GM21526 (cell line): ENCODE data around the gene SDF2.
"Not testable (repeated sequence)": the region's sequence is repeated elsewhere in the genome, so short reads cannot be mapped to it uniquely, and the experiment has no call there.

Experiments used
- ATAC-seq: cut with Tn5 transposase; IDR thresholded peaks from one replicate; pipeline ENCODE4 v1.9.1; 2021; ENCODE audit warnings: moderate library complexity; ENCODE audit not compliant: unreplicated experiment, low FRiP score

SDF2 gene

DNA sequence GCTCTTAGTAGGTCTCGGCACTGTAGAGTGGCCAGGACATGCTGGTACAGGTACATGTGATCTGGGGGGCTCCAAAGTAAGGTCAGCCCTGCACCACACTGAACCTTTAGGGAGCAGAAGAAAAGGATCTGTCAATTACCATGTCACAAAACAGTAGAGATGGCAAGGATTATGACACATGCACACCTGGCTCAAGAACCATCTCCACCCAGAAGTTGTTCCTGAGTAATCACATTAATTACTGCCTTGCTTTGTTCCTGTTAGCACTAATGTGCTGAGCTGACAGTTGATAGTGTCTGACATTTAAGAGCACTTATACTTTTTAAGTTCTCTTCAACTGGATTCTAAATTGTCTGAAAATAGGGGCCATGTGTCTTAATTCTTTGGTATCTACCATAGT is 26.2 kb downstream of the SDF2 start:
- ATAC-seq: no peak

DNA sequence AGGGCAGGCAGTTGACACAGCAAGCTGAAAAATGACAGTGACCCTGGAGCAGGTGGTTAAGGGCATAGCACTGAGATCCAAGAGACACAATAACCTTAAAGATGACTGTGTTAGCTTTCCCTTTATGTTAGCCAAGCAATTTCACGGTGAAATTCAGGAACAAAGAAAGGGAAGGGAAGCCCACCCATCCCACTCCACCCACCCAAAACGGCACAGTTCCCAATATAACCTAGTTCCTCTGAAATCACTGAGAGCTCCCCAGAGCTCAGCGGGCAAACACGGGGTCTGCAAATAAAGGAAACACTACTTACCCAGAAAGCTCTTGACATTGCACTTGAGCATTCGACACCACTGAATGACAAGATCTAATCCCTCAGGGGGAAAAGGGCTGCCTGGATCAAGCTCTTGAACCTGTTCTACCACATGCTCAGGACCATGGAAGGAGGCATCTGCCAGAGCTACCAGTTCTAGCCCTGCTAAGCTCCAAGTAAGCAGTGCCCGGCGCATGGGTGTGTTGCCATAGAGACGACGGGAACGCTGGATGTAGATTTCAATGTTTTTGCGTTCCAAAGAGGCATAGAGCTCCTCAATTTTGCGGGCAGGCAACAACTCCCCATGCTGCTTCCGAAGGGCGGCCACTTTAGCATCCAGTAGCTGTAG is 27.4 kb downstream of the SDF2 start:
- ATAC-seq: no peak

DNA sequence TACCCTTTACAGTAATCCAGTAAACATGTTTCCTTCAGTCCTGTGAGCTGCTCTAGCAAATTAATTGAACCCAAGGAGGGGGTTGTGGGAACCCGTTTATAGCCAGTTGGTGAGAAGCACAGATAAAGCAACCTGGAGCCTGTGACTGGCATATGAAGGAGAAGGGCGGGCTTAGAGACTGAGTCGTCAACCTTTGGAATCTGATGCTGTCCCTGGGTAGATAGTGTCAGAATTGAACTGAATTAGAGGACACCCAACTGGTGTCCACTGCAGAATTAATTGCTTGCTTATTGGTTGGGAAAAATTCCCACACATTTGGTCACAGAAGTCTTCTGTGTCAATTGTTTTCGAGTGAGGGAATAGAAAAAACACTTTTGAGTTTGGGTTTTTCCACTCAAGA is 34.9 kb downstream of the SDF2 start:
- ATAC-seq: no peak

DNA sequence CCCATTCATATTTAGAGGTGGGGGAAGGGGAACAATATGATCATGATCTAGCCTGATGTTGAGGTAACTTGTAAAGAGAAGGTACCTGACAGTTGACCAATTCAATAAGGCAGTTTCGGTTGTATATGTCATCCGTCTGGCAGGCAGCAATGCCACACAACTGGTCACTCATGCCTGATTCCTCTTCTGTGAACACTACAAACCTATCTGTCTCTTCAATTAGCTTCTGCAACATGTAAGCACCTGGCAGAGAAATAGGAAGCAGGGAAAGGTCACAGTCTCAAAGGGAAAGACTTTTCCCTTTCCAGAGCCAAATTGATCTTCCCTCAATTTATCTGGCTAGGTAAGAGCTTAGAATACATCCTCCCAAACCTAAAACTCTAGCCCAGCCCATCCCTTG is 37.6 kb downstream of the SDF2 start:
- ATAC-seq: no peak

DNA sequence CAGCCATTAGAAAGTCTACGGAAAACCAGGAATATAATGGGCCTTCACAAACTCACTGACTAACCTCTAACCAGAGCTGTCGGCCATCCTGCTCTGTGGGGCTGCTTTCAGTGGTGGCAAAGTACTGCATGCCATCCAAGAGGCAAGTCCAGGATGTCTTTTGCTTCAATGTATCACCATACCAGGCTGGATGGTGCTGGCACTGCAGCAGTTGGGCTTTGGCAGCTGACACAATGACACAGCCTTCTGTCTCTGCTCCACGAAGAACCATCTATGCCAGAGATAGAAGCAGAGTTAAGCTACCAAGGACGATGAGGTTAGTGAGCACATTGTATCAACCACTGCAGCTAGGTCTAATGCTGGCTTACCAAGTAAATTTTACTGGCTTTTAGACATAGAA is 38.0 kb downstream of the SDF2 start:
- ATAC-seq: no peak

DNA sequence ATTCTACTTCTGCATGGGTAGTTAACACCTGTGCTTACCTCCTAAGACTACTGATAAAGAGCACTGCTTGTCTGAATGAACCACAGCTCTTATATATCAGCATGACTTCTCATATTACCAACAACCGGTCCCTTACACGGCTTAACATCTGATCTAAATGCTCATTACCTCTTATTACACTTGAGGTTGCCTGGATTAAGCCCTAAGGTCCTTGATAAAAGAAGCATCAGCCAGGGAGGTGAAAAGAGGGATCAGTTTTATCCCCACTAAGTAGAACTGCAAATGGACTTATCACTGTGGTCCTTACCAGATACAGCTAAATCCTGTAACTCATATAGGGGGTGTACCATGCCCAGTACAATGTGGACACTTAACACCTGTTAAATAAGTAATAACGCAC is 39.5 kb downstream of the SDF2 start:
- ATAC-seq: no peak

DNA sequence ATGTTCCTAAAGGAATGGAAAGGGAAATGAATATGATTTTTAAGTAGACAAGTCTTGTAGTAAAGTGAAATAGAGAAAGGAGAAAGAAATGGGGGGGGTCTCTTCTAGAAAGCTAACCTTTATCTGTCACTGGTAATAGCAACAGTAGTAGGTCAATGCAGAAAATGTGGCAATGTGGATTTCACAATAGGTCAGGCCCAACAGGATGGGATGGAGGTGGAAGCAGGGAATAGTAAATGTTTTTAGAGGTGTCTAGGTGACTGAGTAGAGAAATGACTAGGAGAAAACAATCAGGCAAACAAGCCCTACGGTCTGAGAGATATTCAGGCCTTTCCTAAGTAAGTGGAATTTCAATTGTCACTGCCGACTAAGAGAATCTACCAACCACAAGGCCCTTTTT is 41.7 kb downstream of the SDF2 start:
- no peak for ATAC-seq

DNA sequence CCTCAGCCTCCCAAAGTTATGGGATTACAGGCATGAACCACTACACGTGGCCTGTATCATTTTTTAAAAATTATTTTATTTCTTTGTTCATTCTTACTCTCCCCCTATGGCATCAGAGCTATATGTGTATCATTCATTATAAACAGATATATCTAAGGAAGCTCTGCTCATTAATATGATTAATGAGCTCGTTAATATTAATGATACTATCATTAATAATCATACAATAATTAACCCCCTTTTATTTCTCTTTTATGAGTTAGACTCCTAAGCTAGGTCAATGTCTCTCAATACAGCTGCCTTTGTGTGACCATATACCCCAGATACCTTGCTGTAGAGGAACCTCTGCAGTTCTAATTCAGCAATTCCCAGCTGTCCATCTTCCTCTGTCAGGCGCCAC is 43.2 kb downstream of the SDF2 start:
- ATAC-seq: no peak

DNA sequence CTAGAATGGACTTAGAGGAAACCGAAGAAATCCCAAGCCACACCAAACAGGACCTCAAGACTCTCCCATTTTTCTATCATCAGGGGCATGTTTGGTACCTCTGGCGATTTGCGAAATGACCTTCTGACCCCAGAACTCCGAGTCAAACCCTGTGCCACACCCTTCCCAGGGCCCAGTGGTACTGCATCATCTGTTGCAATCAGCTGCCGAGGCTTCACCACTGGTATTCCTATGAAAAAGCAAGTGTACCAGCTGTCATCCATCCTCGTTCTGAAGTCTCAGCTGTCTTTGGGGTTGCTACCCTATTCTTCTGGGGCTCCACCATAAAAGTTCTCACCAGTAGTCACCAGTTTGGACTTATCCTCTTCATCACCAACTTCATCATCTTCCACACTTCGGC is 45.4 kb downstream of the SDF2 start:
- no peak for ATAC-seq

DNA sequence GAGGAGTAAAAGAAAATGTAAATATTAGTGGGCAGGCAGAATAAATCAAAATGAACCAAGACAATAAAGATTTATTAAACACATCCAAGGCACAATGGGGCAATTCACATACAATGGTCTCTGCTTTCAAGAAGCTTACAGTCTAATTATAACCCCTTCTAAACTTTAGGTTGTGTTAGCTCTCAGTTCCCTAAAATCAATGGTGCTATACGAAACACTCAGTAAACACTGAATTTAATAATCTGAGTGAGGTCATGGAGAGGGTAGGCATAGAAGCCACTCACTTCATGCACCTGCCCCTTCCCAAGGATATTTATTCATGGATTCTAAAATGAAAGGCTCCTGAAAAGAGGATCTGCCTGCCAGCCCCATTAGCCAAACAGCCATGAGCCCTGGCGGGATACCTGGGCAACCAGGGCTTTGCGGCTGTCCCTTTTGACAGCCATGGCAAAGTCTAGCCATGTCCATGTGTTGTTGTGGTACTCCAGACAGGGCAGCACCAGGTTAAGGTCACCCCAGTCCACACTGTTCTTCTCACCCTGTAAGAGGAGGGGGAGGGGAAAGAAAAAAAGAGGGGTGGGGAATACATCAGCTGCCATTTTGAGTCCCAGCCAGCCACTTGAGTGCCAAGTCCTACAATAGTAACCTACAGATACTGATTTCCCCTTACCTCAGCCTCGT is 46.3 kb downstream of the SDF2 start:
- no peak for ATAC-seq

DNA sequence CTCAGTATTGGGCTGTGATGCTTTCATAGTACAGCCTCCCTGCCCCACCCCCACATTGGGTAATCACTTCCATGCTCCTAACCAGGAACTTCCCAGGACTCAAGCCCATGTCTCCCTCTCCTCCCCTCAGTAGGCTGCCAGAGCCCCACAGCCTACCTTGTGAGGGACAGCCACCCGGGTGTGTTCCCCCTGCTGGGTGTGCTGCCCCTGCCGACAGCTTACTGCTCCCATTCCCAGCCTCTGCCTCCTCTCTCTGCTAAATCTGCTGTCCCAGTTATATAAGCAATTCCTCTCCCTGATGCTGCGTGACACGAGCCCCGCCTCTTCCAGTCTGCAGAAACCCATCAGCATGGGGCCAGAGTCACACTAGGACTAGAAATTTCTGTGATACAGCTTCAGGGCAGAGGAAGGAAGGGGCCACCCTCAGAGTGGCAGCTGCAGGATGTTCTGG is 47.8 kb downstream of the SDF2 start, which contains the start of gene RSKR:
Gene RSKR (minus strand): TSS at position 255 of the 451 bp plus-strand sequence. CDS start 24 bp downstream, at position 231.
- ATAC-seq: no peak

DNA sequence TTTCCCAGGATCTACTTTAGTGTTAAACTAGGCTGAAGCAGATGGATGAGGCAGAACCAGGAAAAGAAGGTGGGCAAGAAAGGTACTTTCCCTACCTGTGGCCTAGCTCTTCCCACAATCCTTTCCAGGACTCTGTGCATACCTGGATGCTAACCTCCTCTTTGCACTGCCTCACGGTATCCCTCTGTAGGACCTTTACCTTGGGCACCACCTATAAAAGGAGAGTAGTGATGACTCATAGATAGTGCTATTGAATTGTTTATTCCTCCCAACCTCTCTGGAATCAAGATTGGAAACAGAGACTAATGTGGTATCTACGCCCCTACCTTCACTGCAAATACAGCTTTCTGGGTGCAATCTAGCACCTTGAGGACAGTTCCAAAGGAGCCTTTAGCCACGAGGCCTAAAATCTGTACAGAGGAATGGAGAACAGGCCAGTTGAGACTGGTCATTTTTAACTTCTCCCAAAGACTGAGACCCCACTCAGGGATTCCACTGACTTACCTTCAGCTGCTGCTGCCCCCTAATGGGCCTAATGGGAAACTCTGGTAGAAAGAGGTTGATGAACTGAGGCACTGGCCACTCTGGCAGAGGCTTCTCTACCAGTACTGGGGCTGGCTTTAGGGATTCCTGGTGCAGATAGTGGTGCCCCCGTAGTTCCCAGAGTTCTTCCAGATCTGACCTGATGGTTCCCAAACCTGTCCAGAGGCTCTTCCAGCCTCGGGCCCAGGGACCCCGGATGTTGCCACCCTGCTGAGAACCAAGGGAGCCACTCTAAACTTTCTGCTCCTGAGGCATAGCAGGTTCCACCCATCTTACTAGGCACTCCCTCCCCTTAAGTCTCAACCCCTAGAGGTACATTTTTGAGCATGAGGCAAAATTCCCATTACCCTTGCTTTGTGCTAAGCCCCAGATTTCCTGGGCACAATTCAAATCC is 48.5 kb downstream of the SDF2 start:
- ATAC-seq: no peak

DNA sequence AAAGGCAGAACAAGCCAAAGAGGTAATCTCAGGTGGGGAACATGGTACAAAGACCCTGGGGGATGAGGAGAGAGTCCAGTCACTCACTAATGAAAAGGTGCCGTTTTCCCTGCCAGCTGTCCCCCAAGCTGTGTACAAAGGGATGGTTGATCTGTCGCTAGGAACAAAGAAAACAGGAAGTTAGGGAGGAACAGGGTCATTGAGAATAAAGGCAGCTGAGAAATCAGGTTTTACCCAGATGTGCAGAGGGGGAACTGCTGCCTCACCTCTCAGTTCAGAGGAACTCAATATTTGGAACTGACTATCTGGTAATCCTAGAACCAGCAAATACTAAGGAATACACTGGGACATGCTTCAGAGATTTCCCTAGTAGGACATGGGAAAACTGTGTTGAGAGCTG is 49.2 kb downstream of the SDF2 start:
- ATAC-seq: no peak

DNA sequence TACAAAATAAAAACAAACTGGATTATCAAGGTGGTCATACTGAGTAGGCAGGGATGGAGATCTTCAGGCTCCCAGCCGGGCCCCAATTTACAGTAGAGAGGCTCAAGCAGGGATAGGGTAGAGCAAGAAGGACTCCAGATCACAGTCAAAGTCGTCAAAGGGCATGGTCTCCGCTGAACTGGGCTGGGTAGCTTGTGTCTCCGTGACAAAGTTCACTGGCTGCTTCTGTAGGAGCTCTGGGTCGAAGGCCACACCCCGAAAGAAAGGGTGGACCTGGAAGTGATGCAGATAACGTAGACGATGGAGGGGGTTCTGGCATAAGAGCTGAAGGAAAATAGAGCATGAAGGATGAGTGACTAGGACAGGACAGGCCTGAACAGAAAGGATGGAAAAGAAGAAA is 51.3 kb downstream of the SDF2 start:
- ATAC-seq: no peak

DNA sequence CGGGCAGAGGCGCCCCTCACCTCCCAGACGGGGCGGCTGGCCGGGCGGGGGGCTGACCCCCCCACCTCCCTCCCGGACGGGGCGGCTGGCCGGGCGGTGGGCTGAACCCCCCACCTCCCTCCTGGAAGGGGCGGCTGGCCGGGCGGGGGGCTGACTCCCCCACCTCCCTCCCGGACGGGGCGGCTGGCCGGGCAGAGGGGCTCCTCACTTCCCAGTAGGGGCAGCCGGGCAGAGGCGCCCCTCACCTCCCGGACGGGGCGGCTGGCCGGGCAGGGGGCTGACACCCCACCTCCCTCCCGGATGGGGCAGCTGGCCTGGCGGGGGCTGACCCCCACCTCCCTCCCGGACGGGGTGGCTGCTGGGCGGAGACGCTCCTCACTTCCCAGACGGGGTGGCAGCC is 57.7 kb downstream of the SDF2 start:
- ATAC-seq: not testable (repeated sequence)

DNA sequence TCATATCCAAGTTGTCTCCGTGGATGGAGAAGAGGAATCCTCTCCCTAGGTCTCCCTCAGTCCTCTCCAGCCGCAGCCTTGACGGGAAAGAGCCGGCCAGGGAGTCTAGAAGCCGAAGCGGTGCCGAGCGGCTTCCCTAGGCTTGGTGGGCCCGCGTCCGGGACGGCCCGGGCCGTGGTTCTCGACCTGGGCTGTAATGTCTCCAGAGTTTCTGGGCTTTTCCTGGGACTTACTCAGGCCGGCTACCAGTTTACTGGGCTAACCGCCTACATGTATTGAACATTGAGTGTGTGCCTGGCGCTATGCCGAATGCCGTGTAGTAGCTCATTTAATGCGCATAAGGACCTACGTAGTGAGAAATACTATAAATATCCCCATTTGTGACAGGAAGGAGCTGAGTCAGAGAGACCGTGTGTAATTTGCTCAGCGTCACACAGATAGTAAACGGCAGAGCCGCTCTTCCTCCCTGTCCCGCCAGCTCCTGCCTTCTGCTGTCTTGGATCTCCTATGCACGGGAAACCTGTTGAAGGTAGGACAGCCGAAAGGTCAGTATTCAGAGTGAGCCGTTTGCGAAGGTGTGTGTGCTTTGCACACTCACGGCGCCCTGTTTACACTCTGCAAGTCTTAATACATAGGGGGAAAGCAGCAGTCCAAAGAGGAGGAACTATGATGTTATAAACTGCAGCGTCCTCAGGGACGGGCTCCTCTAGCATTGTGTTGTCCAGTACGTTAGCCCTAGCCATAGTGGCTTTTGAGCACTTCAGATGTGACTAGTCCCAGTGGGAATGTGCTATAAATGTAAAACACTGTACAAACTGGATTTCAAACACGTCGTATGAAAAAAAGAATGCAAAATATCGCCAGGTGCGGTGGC is 62.2 kb downstream of the SDF2 start:
- ATAC-seq: peak; percentile 35

DNA sequence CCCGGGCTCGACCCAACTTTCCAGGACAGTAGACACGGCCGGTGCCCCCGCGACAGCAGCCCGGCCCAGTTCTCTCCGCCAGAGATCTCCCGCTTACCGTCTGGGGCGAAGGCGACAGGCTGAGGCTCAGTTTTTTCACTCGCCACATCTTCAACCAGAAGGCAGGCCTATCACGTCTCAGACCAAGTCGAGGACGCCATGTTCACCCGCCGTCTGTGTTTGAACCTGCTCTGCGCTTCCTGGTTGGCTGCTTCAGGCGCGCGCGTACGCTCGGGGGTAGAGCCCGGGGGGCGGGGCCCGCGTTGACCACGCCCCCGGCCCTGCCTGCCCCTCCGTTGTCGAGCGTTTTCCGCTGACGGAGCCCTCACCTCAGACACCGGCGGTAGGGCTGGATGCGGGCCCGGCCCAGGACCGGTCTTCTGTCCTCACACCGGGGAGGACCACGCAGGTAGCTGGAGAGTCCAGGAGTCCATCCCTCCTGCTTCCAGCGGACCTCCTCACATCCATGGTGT is 62.9 kb downstream of the SDF2 start, which contains the start of gene SPAG5:
Gene SPAG5 (minus strand): TSS at position 227 of the 512 bp plus-strand sequence. CDS start 79 bp downstream, at position 148.
- ATAC-seq: peak; percentile 62

DNA sequence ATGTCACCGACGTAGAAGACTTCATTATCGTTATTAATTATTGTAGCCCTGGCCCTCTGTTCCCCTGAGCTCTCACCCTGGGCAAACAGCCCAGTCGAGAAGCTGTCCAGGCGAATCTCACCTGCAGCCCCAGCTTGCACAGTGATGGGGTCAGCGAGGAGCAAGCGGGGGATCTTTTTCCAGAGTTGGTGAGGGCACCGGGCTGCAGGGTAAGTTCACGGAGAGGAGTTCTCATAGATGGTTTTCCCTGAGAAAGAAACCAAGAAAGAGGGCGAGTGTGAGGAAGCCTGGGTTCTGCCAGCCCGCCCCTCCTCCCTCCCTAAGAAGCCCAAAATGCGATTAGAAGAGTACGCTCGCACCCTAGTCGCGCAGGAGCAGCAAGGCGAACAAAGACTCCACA is 63.3 kb downstream of the SDF2 start:
- no peak for ATAC-seq
